ENCODE results near the gene GOLGA1.
"Not testable (repeated sequence)": the region's sequence is repeated elsewhere in the genome, so short reads cannot be mapped to it uniquely, and the experiment has no call there.

GOLGA1 gene

GRCh38 chr9:124964056-124964455, 23.2 kb upstream of the GOLGA1 start:
- H3K27me3 ChIP-seq (ENCODE audit: control insufficient read depth, insufficient read depth, low read length) = no peaks in the 10 kb centered on the region
- no peaks in the 10 kb centered on the region for H3K9me3 ChIP-seq (replicated peaks; ENCODE audit: low read length)
- no peak overlapping the region for H3K4me2 ChIP-seq (ENCODE audit: low read length)
- H3K36me3 ChIP-seq (ENCODE audit: insufficient read depth, low read length) = no peaks in the 10 kb centered on the region
- H3K9ac ChIP-seq (ENCODE audit: low read depth, low read length) = no peak overlapping the region
- no peak overlapping the region for H3K4me3 ChIP-seq (ENCODE audit: low read length)
- no peaks in the 10 kb centered on the region for H3K4me1 ChIP-seq (ENCODE audit: control insufficient read depth, insufficient read depth, low read length)

- Histone ChIP-seq H3K36me3 (ENCODE audit: insufficient read depth, low read length) (no peaks in the 10 kb centered on the region), H3K9me3 (replicated peaks; ENCODE audit: low read length) (no peaks in the 10 kb centered on the region), H3K4me1 (ENCODE audit: control insufficient read depth, insufficient read depth, low read length) (no peaks in the 10 kb centered on the region), H3K4me3 (ENCODE audit: low read length) (no peak overlapping the region), H3K4me2 (ENCODE audit: low read length) (no peak overlapping the region), H3K9ac (ENCODE audit: low read depth, low read length) (no peak overlapping the region), H3K27me3 (ENCODE audit: control insufficient read depth, insufficient read depth, low read length) (no peaks in the 10 kb centered on the region)
Observed at GRCh38 chr9:124960409-124960752, 19.5 kb upstream of the GOLGA1 start.

- not testable (repeated sequence) for H3K36me3 ChIP-seq (ENCODE audit: insufficient read depth, low read length)
Observed at GRCh38 chr9:124959671-124960408, 19.0 kb upstream of the GOLGA1 start.

GRCh38 chr9:124954255-124954654, 13.4 kb upstream of the GOLGA1 start:
- H3K9me3 ChIP-seq (replicated peaks; ENCODE audit: low read length) = no peaks in the 10 kb centered on the region
- H3K9ac ChIP-seq (ENCODE audit: low read depth, low read length) = no peak overlapping the region
- H3K4me3 ChIP-seq (ENCODE audit: low read length) = no peak overlapping the region
- no peaks in the 10 kb centered on the region for H3K4me1 ChIP-seq (ENCODE audit: control insufficient read depth, insufficient read depth, low read length)
- no peaks in the 10 kb centered on the region for H3K36me3 ChIP-seq (ENCODE audit: insufficient read depth, low read length)
- no peaks in the 10 kb centered on the region for H3K27me3 ChIP-seq (ENCODE audit: control insufficient read depth, insufficient read depth, low read length)
- H3K4me2 ChIP-seq (ENCODE audit: low read length) = no peak overlapping the region

More at GRCh38 chr9:124959671-124960408, 19.0 kb upstream of the GOLGA1 start:
- H3K27me3 ChIP-seq (ENCODE audit: control insufficient read depth, insufficient read depth, low read length); H3K4me2 ChIP-seq (ENCODE audit: low read length); H3K9me3 ChIP-seq (replicated peaks; ENCODE audit: low read length); H3K4me1 ChIP-seq (ENCODE audit: control insufficient read depth, insufficient read depth, low read length); H3K4me3 ChIP-seq (ENCODE audit: low read length); H3K9ac ChIP-seq (ENCODE audit: low read depth, low read length): not testable (repeated sequence)

- H3K9me3 ChIP-seq (replicated peaks; ENCODE audit: low read length) = no peaks in the 10 kb centered on the region
- no peak overlapping the region for H3K9ac ChIP-seq (ENCODE audit: low read depth, low read length)
Observed at GRCh38 chr9:124950050-124950718, 9.3 kb upstream of the GOLGA1 start.

GRCh38 chr9:124949387-124949786, 8.5 kb upstream of the GOLGA1 start:
- Histone ChIP-seq H3K27me3 (ENCODE audit: control insufficient read depth, insufficient read depth, low read length) (no peaks in the 10 kb centered on the region), H3K4me1 (ENCODE audit: control insufficient read depth, insufficient read depth, low read length) (no peaks in the 10 kb centered on the region), H3K9me3 (replicated peaks; ENCODE audit: low read length) (no peaks in the 10 kb centered on the region), H3K4me3 (ENCODE audit: low read length) (no peak overlapping the region), H3K4me2 (ENCODE audit: low read length) (no peak overlapping the region), H3K9ac (ENCODE audit: low read depth, low read length) (no peak overlapping the region), H3K36me3 (ENCODE audit: insufficient read depth, low read length) (no peaks in the 10 kb centered on the region)

More at GRCh38 chr9:124950050-124950718, 9.3 kb upstream of the GOLGA1 start:
- Histone ChIP-seq H3K36me3 (ENCODE audit: insufficient read depth, low read length) (no peaks in the 10 kb centered on the region), H3K4me1 (ENCODE audit: control insufficient read depth, insufficient read depth, low read length) (no peaks in the 10 kb centered on the region), H3K4me2 (ENCODE audit: low read length) (no peak overlapping the region), H3K4me3 (ENCODE audit: low read length) (no peak overlapping the region), H3K27me3 (ENCODE audit: control insufficient read depth, insufficient read depth, low read length) (no peaks in the 10 kb centered on the region)

GRCh38 chr9:124947727-124948391, 7.0 kb upstream of the GOLGA1 start:
- no peaks in the 10 kb centered on the region for H3K9me3 ChIP-seq (replicated peaks; ENCODE audit: low read length)
- no peak overlapping the region for H3K4me2 ChIP-seq (ENCODE audit: low read length)
- no peaks in the 10 kb centered on the region for H3K27me3 ChIP-seq (ENCODE audit: control insufficient read depth, insufficient read depth, low read length)
- H3K9ac ChIP-seq (ENCODE audit: low read depth, low read length) = no peak overlapping the region
- no peak overlapping the region for H3K4me3 ChIP-seq (ENCODE audit: low read length)
- H3K4me1 ChIP-seq (ENCODE audit: control insufficient read depth, insufficient read depth, low read length) = no peaks in the 10 kb centered on the region
- no peaks in the 10 kb centered on the region for H3K36me3 ChIP-seq (ENCODE audit: insufficient read depth, low read length)

GRCh38 chr9:124946167-124946566, 5.3 kb upstream of the GOLGA1 start:
- no peaks in the 10 kb centered on the region for H3K36me3 ChIP-seq (ENCODE audit: insufficient read depth, low read length)
- H3K27me3 ChIP-seq (ENCODE audit: control insufficient read depth, insufficient read depth, low read length) = no peaks in the 10 kb centered on the region
- H3K4me2 ChIP-seq (ENCODE audit: low read length) = no peak overlapping the region
- H3K9me3 ChIP-seq (replicated peaks; ENCODE audit: low read length) = no peaks in the 10 kb centered on the region
- H3K4me3 ChIP-seq (ENCODE audit: low read length) = no peak overlapping the region
- no peak overlapping the region for H3K9ac ChIP-seq (ENCODE audit: low read depth, low read length)
- peaks cover 10% of the 10 kb centered on the region for H3K4me1 ChIP-seq (ENCODE audit: control insufficient read depth, insufficient read depth, low read length)

GRCh38 chr9:124941679-124942561, 1.0 kb upstream of the GOLGA1 start:
- Histone ChIP-seq H3K4me2 (ENCODE audit: low read length) (peak overlapping the region; percentile 100), H3K4me3 (ENCODE audit: low read length) (peak overlapping the region; percentile 94)

GRCh38 chr9:124940521-124940893, 376 bp downstream of the GOLGA1 start:
- Histone ChIP-seq H3K9ac (ENCODE audit: low read depth, low read length) (peak overlapping the region; percentile 96), H3K4me1 (ENCODE audit: control insufficient read depth, insufficient read depth, low read length) (peaks cover 17% of the 10 kb centered on the region), H3K9me3 (replicated peaks; ENCODE audit: low read length) (no peaks in the 10 kb centered on the region), H3K27me3 (ENCODE audit: control insufficient read depth, insufficient read depth, low read length) (no peaks in the 10 kb centered on the region), H3K4me2 (ENCODE audit: low read length) (peak overlapping the region; percentile 100), H3K4me3 (ENCODE audit: low read length) (peak overlapping the region; percentile 94), H3K36me3 (ENCODE audit: insufficient read depth, low read length) (peaks cover 6% of the 10 kb centered on the region)

More at GRCh38 chr9:124941679-124942561, 1.0 kb upstream of the GOLGA1 start:
- Histone ChIP-seq H3K36me3 (ENCODE audit: insufficient read depth, low read length) (no peaks in the 10 kb centered on the region), H3K9me3 (replicated peaks; ENCODE audit: low read length) (no peaks in the 10 kb centered on the region), H3K9ac (ENCODE audit: low read depth, low read length) (peak overlapping the region; percentile 96), H3K27me3 (ENCODE audit: control insufficient read depth, insufficient read depth, low read length) (no peaks in the 10 kb centered on the region), H3K4me1 (ENCODE audit: control insufficient read depth, insufficient read depth, low read length) (peaks cover 17% of the 10 kb centered on the region)

- Histone ChIP-seq H3K4me3 (ENCODE audit: low read length) (peak overlapping the region; percentile 94), H3K9ac (ENCODE audit: low read depth, low read length) (peak overlapping the region; percentile 96), H3K36me3 (ENCODE audit: insufficient read depth, low read length) (peaks cover 12% of the 10 kb centered on the region), H3K27me3 (ENCODE audit: control insufficient read depth, insufficient read depth, low read length) (no peaks in the 10 kb centered on the region), H3K4me2 (ENCODE audit: low read length) (peak overlapping the region; percentile 100), H3K4me1 (ENCODE audit: control insufficient read depth, insufficient read depth, low read length) (peaks cover 17% of the 10 kb centered on the region), H3K9me3 (replicated peaks; ENCODE audit: low read length) (no peaks in the 10 kb centered on the region)
Observed at GRCh38 chr9:124939944-124940343, 939 bp downstream of the GOLGA1 start.
